Activated T-cell treated with anti-CD3 and anti-CD28 coated beads for 1 hour (primary cell): Measurements from ENCODE around the gene PSMA3.

Experiments
- DNase-seq: peaks from one replicate; pipeline ENCODE4 v3.0.0-alpha.2; 2020; ENCODE audit warnings: low read depth

PSMA3 gene

DNA sequence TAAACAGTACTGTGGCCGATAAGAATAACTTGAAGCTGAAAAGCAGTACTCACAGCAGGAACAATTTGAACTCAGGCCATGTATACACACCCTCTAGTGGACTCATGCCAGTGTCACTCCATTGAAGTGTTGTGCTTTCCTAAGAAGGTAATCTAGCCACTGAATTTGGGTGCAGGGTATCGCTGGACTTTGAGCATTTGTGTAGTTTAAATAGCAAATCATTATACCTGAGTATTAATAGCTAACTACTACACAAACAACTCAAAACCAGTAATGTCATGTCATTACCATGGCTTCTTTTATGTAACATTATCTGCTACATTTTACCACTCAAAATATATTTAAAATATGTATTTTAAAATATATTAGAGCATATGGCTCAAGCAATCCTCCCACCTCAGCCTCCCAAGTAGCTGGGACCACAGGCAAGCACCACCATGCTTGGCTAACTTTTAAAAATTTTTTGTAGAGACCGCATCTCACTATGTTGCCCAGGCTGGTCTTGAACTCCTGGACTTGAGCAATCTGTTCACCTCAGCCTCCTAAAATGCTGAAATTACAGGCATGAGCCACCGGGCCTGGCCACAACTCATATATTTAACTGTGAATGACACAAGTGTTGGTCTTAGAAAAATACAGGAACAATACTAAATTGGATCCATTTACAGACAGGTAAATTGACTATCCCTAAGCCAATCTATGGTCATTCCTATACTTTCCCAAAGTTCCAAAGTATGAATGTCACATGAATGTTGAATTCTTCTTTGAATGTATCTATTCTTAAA is 28.1 kb downstream of the PSMA3 start:
- no peak for DNase-seq

DNA sequence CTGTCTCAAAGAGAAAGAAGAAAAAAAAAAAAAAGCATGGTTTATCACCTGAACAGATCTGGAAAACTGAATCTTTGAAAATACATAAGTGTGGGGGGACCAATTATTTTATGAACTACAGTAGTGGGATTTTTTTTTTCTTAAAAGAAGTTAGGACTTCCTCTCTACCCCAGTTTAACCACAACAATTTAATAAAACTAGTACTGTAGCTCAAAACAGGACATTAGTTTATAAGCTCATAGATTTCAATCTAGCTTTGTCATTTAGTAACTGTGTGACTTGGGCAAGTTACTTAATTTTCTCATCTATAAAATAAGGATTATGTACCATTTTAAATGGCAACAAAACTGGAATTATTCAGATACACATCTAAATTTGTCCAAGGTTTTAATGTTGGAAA is 30.2 kb downstream of the PSMA3 start:
- DNase-seq: no peak

- no peak for DNase-seq
Measured at GRCh38 chr14:58275527-58276190, 31.0 kb downstream of the PSMA3 start.

GRCh38 chr14:58276208-58276607 is 31.6 kb downstream of the PSMA3 start:
- DNase-seq: no peak

DNA sequence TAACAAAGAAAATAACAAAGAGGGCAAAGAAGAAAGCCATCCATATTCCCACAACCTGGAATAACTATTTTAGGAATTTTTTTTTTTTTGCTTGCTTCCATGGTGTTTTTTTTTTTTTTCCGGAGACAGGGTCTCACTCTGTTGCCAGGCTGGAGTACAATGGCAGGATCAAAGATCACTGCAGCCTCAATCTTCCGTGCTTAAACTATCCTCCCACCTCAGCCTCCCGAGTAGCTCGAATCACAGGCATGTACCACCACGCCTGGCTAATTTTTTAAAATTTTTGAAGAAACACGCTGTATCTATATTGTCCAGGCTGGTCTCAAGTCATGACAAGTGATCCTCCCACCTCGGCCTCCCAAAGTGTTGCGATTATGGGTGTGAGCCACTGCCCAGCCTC is 33.5 kb downstream of the PSMA3 start:
- DNase-seq: no peak

DNA sequence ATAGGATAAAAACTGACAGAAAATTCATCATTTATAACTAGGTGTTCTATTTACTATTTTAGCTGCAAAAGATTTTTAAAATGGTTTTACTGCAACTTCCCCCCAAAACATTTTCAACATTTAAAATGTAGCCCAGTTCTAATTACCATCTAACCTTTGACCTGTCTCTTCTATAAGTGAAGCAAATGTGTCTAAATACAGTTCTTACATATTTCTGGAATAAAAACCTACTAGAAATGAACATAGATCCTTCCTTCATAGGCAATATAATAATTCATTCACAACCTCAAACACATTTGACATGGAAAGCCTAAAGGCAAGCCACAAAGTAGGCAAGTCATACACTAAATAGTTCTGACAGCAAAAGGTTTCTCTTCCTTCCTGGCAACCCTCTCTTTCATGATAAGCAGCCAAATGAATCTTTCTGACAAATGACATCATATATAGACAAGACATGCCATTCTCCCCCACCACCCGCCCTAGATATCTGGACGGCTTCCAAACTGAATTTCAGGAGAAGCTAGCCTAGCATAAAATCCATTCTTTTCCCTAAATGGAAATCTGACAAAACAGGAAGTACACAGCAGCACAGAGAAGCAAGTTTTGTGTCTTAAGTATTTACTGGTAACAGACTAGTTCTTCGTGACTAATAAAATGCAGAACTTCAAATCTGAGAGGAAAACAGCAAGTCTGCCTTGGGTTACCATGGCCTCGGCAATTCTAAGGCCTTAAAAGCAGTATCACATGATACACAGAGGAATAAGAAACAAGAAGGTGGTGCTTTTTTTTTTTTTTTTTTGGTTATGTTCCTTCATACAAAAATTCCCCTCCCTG is 36.5 kb downstream of the PSMA3 start:
- DNase-seq: no peak

DNA sequence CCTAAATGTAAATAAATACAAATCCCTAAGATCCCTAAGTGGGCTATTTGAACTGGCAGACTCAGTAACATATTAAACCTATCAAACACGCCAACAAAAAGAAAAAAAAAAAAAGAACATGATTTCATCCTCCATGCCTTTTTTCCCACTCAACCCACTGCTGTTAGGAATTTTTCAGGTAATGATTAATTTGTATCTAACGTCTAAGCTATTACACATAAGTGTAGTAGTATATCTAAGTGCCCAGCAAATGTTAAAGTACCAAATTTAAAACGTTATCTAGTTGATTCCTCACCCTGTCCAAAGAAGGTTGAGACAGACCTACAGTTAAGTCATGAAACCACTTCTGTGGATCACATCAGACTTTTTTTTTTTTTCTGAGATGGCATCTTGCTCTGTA is 37.3 kb downstream of the PSMA3 start:
- DNase-seq: no peak

DNA sequence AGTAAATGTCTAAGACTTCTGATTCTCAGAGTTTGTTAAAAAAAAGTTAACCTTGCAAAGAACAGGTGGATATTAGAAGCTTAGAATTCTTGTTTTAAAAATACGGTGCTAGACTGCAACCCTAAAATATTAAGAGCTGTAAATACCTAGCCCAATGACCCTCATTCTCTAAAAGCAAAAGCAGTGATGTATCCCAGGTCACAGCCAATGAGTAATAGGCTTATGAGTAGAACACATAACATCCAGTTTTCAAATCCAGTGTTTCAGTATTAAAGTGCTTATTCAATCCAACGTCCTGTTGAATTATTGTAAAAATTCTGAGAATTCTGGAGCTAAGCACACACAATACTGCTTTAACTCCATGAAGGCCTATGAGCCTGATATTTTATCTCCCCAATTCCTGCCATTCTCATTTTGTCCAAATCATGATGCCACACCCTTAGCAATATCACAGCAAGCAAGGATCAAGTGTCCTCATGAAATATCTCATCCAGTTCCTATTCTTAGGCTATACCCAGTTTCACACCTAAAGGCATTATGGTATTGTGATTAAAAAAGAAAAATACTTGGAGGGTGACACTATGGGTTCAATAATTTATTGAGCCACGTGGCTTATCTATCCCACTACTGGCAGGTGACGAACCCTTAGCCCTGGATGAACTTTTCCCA is 38.4 kb downstream of the PSMA3 start:
- no peak for DNase-seq

DNA sequence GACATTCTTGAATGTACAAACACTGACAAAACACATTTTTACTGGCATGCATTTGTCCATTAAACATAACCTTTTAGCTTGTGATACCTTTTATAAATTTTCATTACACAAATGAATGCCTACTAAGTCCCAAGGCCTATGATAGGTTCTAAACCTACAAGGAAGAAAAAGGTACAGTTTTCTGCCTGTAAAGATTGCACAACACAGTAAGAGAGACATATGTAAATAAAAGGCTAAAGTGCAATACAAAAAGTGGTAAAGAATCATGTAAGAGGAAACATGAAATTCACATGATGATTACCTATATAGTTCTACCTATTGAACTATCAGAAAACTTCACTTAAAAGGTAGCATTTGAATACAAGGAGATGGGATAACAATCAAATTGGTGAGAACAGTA is 39.1 kb downstream of the PSMA3 start:
- no peak for DNase-seq

DNA sequence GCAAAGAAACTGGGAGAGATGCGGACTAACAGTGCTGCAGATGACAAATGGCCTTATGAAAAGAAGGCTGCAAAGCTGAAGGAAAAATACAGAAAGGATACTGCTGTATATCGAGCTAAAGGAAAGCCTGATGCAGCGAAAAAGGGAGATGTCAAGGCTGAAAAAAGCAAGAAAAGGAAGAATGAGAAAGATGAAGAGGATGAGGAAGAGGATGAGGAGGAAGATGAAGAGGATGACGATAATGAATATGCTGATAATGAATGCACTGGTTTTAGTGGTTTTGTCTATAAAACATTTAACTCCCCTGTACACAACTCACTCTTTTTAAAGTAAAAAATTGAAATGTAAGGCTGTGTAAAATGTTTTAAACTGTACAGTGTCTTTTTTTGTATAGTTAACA is 40.5 kb downstream of the PSMA3 start:
- no peak for DNase-seq

DNA sequence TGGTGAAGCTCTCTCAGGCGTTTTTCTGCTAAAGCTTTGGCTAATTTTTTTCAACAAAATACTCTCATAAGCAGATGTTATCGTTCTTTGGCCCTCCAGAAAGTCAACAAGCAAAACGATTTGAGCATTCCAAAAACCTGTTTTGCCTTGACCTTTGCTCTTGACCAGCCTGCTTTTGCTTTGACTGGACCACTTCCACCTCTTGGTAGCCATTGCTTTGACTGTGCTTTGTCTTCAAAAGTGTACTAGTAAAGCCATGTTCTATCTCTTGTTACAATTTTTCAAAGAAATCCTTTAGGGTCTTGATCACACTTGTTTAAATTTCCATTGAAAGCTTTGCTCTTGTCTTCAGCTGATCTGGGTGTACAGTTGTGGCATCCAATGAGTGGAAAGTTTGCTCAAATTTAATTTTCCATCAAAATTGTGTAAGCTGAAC is 43.0 kb downstream of the PSMA3 start:
- no peak for DNase-seq

GRCh38 chr14:58288106-58288792 is 43.6 kb downstream of the PSMA3 start:
- DNase-seq: no peak

- DNase-seq: no peak
Measured at GRCh38 chr14:58291646-58292045, 47.0 kb downstream of the PSMA3 start.

GRCh38 chr14:58292187-58292586 is 47.5 kb downstream of the PSMA3 start:
- no peak for DNase-seq

GRCh38 chr14:58294201-58294600 is 49.6 kb downstream of the PSMA3 start:
- no peak for DNase-seq

GRCh38 chr14:58296726-58297125 is 52.1 kb downstream of the PSMA3 start:
- DNase-seq: no peak

DNA sequence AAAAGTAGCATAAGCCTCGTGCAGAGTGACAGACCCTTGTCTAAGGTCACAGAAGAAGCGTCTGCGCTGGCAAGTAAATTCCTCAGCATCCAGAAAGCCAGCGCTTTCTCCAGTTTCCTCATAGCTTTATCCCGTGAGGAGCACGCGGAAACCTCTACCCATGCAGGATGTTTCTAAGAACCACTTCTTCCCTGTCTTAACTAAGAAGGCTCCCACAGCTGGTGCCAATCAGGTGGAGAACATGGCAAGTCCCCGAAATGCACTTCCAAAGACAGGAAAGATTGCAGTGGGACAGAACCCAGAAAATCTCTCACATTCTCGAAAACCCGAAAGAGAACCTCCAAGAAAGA is 52.7 kb downstream of the PSMA3 start:
- no peak for DNase-seq

- DNase-seq: peak; percentile 95
Measured at GRCh38 chr14:58297762-58298476, 53.3 kb downstream of the PSMA3 start.

GRCh38 chr14:58298477-58299400 is 54.1 kb downstream of the PSMA3 start, which contains the start of gene ARID4A:
Gene ARID4A, plus strand, starts transcription at chr14:58298555. Its CDS starts 1,300 bp downstream, at chr14:58299855.
- peak; percentile 62 for DNase-seq
